Measurements from ENCODE around the gene FKBP10. TPM values are rescaled to one million over a fixed set of nuclear protein-coding genes. Genes with fewer than 3 reads are reported as not detected.
"Not testable (repeated sequence)": the region's sequence is repeated elsewhere in the genome, so short reads cannot be mapped to it uniquely, and the experiment has no call there.

The FKBP10 gene
- total and polyA plus RNA-seq, 12 donors, result 4.8 to 31.8 (median 10.2) TPM

GRCh38 chr17:41824086-41824485, 11.3 kb downstream of the FKBP10 start:
- intact Hi-C loops (cut with DNase I), result no loop called here
- no peak for TF ChIP-seq CTCF (IDR thresholded peaks at IDR 0.05)

GRCh38 chr17:41825175-41825845, 12.5 kb downstream of the FKBP10 start:
- Histone ChIP-seq H3K27me3 (no peaks in the 10 kb centered on the region), H3K4me3 (no peak overlapping the region), H3K4me1 (no peaks in the 10 kb centered on the region), H3K27ac (no peak overlapping the region), H3K36me3 (peaks cover 0 to 61% (median 20%) of the 10 kb centered on the region in 9 donors), H3K9me3 (no peaks in the 10 kb centered on the region)
- intact Hi-C loops (cut with DNase I), result no loop called here
- no peak for TF ChIP-seq CTCF (IDR thresholded peaks at IDR 0.05)
- DNase-seq, result no peak
- no peak for ATAC-seq
- WGBS, 2 donors, result 89 to 90% methylated on average over 19 of the region's 19 CpGs

More at GRCh38 chr17:41824086-41824485, 11.3 kb downstream of the FKBP10 start:
- DNase-seq (no peak), ATAC-seq (no peak)
- no peaks in the 10 kb centered on the region for H3K4me1 ChIP-seq
- WGBS, 2 donors, result 66 to 69% methylated on average over 7 of the region's 7 CpGs
- no peaks in the 10 kb centered on the region for H3K27me3 ChIP-seq
- no peaks in the 10 kb centered on the region for H3K9me3 ChIP-seq
- H3K4me3 ChIP-seq, result no peak overlapping the region
- H3K36me3 ChIP-seq, result peaks cover 0 to 51% (median 10%) of the 10 kb centered on the region in 9 donors
- H3K27ac ChIP-seq, result no peak overlapping the region

GRCh38 chr17:41829961-41830360, 17.2 kb downstream of the FKBP10 start:
- H3K4me3 ChIP-seq; intact Hi-C loops (cut with DNase I); DNase-seq; H3K4me1 ChIP-seq; H3K9me3 ChIP-seq; H3K27ac ChIP-seq; ATAC-seq; H3K27me3 ChIP-seq: not testable (repeated sequence)
- H3K36me3 ChIP-seq, result peaks cover 0 to 85% (median 32%) of the 10 kb centered on the region in 9 donors
- WGBS, 2 donors, result 86 to 87% methylated on average over 10 of the region's 10 CpGs

GRCh38 chr17:41835214-41835799, 22.5 kb downstream of the FKBP10 start:
- Histone ChIP-seq H3K27ac (peak overlapping the region in 9 of 10 donors; percentile 60 to 84 (median 75)), H3K4me3 (peak overlapping the region; percentile 70 to 100 (median 90)), H3K27me3 (no peaks in the 10 kb centered on the region), H3K4me1 (peaks cover 0 to 20% (median 14%) of the 10 kb centered on the region in 9 donors), H3K9me3 (no peaks in the 10 kb centered on the region), H3K36me3 (peaks cover 0 to 33% (median 12%) of the 10 kb centered on the region in 9 donors)
- peak; percentile 13 to 66 (median 41) for ATAC-seq
- TF ChIP-seq CTCF (IDR thresholded peaks at IDR 0.05), result no peak
- 13 to 16% methylated on average over 13 of the region's 13 CpGs for WGBS, 2 donors
- no peak for DNase-seq
- intact Hi-C loops (cut with DNase I), result no loop called here

Measured in heart right ventricle (tissue), 16 donors.